Right ventricle myocardium inferior (tissue), 1 donor: ENCODE measurements around the gene DNPH1. TPM values are rescaled to one million over a fixed set of nuclear protein-coding genes. Genes with fewer than 3 reads are reported as not detected.

Source experiments
- ATAC-seq: fragments of 200-7000 bp; cut with Tn5 transposase; one replicate; pipeline ENCODE4 v1.9.1; 2020; ENCODE audit warnings: mild to moderate bottlenecking, moderate library complexity
- DNase-seq: peaks from one replicate; pipeline ENCODE4 v3.0.0; 2021; ENCODE audit errors: missing footprints
- intact Hi-C: fragments of 100-400 bp; cut with DNase I; formaldehyde crosslinking; loops from one replicate; pipeline ENCODE4 v1.11.0; 2022
- total RNA-seq: library from RNA; stranded (reverse); fragmentation: NEBNext Ultra II Directional; extraction: Animal tissue kit (Norgen Biotek cat#: 25700); gene quantifications from one replicate; pipeline ENCODE4 v1.2.1, GENCODE V29; 2021
- donor health status: DM: no; HTN: yes; CAD: no; lungs with severe emphysema.

Gene DNPH1
- total RNA-seq, 1 donor from 2014 or later, result 29.9 TPM

DNA sequence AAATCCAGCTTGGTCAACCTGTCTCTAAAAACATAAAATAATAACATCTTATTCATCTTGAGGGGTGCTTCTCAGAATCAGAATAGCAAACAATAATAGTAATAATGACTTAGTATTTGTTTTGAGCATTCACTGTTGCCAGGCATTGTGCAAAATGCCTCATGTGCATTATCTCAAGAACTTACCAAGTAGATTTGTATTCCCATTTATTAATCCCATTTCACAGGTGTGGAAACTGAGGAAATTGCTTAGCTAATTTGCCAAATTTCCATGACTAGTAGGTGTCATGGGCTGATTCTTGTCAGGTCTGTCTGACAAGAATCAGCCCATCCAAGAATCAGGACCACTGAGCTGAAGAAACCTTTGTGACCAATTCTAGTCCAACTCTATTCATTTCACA lies 19.5 kb upstream of the DNPH1 start:
- no peak for ATAC-seq
- intact Hi-C loops, result no loop called here

DNA sequence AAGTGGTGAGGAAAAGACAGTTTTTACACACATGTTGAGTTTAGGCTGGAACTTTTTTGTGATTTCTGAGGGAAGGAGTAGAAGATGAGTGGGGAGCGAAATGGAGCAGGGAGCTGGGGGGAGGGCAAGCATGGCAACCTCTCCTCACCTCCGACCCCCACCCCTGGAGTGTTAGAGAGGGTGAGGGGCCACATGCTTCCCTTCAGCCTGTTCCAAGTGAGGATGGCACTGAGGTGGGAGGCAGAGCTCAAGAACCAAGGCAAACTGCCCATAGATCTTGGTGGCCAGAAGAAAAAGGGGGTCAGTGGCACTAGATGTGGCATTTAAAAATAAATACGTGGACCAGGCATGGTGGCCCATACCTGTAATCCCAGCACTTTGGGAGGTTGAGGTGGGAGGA lies 18.8 kb upstream of the DNPH1 start:
- DNase-seq, result no peak
- ATAC-seq, result no peak
- intact Hi-C loops, result no loop called here

More for the DNA sequence above, 19.5 kb upstream of the DNPH1 start:
- DNase-seq, result no peak

GRCh38 chr6:43247114-43247999 lies 18.1 kb upstream of the DNPH1 start:
- intact Hi-C loops, result no loop called here
- peak; percentile 95 for ATAC-seq
- DNase-seq, result peak; percentile 90

GRCh38 chr6:43246301-43247113 lies 17.2 kb upstream of the DNPH1 start:
- DNase-seq, result no peak
- intact Hi-C loops, result no loop called here

DNA sequence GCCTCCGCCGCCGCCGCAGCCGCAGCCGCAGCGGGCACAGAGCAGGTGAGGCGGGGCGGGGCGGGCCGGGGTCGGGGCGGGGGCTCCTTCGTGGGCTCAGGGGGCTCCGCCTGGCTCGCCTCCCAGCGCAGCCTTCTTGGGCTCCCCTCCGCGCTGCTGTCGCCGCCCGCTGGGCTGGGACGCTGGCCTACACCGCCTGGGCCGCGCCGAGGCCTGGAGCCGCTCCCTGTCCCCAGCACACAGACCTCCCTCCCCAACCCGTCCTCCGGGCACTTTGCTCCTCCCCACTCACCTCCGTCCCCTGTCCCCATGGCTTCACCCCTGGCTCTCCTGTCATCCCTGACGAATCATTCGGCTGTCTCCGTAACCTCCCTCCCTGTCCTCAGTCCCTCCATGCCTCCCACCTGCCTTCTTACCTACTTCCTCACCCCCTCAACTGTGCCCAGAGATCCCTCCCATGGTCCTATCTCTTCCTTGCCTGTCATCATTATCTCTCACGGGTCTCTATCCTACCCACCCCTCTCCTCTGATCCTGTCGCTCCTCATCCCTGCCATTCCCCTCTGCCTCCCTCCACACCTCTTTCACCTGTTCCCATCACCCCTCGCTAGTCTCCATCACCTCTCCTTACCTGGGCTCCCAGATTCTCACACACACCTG lies 14.5 kb upstream of the DNPH1 start:
- intact Hi-C loops, result no loop called here
- DNase-seq, result no peak
- no peak for ATAC-seq

More at GRCh38 chr6:43246301-43247113, 17.2 kb upstream of the DNPH1 start:
- ATAC-seq, result peak; percentile 70

DNA sequence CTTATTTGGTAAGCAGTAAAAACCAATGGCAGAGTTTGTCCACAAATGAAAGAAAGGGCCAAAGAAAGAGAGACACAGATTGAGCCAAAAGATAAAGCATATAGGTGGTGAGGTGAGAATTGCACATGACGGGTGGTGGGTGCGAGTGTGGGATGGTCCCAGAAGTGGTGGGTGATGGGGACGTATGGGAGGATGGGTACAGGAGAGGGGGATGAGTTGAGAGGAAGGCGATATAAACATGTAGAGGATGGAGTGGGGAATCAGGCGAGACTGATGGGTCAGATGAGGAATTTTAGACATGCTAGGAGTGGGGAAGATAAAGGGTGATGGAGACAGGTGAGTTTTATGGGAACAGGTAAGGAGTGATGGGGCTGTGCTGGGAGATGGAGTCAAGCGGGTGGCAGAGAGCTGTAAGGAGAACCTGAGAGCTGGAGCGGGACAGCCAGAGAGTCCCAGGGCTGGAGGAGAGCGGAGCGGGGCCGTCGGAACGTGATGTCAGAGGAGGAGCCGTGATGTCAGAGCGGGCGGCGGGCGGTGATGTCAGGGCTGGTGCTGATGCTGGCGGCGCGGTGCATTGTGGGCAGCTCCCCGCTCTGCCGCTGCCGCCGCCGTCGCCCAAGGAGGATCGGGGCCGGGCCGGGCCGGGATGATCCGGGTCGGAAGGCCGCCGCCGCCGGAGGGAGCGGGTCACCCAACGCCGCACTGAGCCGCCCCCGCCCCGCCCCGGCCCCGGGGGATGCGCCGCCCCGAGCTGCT lies 13.8 kb upstream of the DNPH1 start, which contains the start of gene TTBK1:
Gene TTBK1, plus strand, starts transcription at position 574 of the 756 bp plus-strand sequence. CDS start 3,180 bp downstream, outside the sequence.
- no peak for ATAC-seq
- intact Hi-C loops, result no loop called here
- no peak for DNase-seq

DNA sequence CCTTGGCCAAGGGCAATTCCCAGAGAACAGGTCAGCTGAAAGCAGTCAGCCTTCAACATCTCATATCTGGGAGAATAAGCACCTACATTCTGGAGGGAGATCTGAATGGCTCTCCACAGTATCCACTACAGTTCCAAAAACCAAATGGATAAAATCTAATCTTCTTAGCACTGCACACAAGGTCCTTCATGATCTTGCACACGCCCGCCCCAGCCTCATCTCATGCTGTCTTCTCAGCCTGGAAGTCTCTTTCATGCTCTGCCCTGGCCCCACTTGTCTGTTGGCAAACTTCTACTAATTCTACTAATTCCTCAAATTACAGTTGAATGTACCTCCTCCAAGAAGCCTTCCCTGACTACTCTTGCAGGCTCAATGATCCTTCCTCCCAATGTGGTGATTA lies 12.2 kb upstream of the DNPH1 start:
- no peak for DNase-seq
- intact Hi-C loops, result no loop called here
- ATAC-seq, result no peak

DNA sequence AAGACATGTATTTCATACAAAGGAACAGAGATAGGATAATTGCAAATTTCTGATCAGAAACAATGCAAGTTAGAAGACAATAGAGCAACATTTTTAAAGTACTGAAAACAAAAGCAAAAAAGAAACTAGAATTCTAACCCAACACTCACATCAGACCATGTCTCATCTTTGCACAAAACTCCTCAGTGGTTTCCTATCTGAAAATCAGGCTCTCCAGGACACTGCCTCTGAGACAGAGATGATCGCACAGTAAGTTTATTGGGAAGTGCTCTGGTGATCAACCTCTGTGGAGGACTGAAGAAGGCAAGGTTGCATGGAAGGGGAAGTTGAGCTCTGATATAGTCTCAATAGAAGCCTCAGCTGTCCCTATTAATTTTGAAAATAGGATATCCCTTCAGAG lies 11.7 kb upstream of the DNPH1 start:
- no peak for ATAC-seq

GRCh38 chr6:43239054-43239453 lies 9.8 kb upstream of the DNPH1 start:
- ATAC-seq, result no peak

More for the DNA sequence above, 11.7 kb upstream of the DNPH1 start:
- DNase-seq, result no peak
- intact Hi-C loops, result no loop called here

DNA sequence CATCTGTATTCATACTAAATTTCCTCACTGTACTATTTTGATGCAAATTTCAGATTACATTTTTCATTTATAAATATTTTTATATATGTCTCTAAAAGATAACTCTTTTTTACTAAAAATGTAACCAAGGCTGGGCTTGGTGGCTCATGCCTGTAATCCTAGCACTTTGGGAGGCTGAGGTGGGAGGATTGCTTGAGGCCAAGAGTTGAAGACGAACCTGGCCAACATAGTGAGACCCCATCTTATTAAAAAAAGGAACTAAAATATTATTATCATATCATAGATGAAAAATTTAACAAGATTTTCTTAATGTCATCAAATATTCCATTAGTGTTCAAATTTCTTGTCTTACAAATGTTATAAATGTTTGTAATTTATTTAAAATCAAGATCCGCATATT lies 6.6 kb upstream of the DNPH1 start:
- ATAC-seq, result no peak
- DNase-seq, result no peak
- intact Hi-C loops, result no loop called here

More at GRCh38 chr6:43239054-43239453, 9.8 kb upstream of the DNPH1 start:
- DNase-seq, result no peak
- intact Hi-C loops, result no loop called here

GRCh38 chr6:43231735-43232450 lies 2.6 kb upstream of the DNPH1 start:
- intact Hi-C loops, result no loop called here
- ATAC-seq, result no peak
- DNase-seq, result no peak

DNA sequence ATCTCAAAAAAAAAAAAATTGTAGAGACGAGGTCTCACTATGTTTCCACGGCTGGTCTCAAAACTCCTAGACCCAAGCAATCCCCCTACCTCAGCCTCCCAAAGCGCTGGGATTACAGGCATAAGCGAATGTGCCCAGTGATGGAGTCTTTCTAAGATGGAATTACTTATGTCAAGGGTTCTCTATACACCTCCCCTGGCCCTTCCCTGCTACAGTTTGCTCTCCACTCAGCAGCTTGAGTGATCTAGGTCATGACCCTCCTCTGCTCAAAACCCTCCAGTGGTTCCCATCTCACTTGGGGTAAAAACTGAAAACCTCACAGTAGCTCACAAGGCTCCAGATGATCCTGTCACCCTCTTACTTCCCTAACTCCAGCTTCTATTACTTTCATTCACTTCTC lies 1.8 kb upstream of the DNPH1 start:
- ATAC-seq (no peak), DNase-seq (no peak)
- intact Hi-C loops, result no loop called here

GRCh38 chr6:43229803-43230620 lies 731 bp upstream of the DNPH1 start:
- peak; percentile 46 for DNase-seq
- intact Hi-C loops, result no loop called here
- no peak for ATAC-seq

DNA sequence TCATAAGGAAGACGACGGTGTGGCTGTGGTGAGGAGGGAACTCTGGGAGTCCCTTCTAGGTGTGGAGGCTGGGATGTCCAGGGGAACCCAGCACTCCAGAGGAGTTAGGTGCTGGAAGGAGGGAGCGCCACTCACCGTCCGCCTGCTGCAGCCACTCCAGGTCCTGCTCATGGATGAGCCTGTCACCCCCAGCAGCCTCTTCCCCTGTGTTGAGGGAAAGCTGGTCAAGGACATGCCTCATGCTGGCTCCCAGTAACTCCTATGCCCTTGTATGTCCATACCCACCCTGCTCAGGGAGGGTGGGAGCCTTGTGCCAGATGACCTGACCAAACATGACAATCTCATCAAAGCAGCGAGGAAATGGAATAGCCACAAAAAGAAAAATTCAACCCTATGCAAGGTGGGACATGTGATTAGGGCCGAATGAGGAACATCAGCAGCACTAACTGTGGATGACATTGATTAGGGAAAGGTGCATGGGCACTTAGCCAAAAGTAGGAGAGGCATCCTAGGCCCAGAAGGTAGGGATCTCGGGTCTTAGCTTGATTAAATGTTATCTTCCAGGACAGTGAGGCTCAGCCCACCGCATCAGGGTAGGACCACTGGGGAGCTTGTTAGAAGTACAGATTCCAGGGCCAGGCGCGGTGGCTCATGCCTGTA lies 3.0 kb downstream of the DNPH1 start:
- no peak for ATAC-seq
- no peak for DNase-seq
- intact Hi-C loops, result no loop called here

- DNase-seq (peak; percentile 47), ATAC-seq (no peak)
- intact Hi-C loops, result no loop called here
These were observed 6.1 kb downstream of the DNPH1 start for GRCh38 chr6:43223175-43223574.

DNA sequence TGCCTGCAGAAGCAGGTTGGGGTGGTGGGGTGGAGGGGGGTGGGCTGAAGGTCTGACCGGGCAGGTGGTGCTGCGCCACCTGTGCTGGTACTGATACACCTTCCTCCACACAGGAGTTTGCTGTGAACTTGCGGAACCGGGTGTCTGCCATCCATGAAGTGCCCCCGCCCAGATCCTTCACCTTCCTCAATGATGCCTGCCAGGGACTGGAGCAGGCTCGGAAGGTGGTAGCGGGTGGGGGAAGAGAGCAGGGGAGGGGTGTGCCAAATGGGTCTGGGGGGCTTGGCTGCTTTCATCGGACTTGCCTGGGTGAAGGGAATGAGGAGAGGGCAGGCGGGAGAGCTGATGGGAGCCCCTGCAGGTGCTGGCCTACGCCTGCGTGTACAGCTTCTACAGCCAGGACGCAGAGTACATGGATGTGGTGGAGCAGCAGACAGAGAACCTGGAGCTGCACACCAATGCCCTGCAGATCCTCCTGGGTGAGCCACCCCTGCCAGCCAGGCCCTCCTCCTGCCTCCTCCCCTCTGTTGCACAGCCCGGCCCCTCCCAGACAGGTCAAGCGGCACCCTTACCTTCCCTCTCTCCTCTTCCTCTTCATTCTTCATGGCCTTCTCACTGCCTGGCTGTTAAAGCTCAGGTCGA lies 6.7 kb downstream of the DNPH1 start:
- DNase-seq (peak; percentile 33), ATAC-seq (no peak)
- intact Hi-C loops, result no loop called here
